HG03159 (cell line): ENCODE results near the gene AUNIP.

Experiments
- ATAC-seq: cut with Tn5 transposase; IDR thresholded peaks from one replicate; pipeline ENCODE4 v1.9.1; 2021; ENCODE audit warnings: mild to moderate bottlenecking, moderate library complexity; ENCODE audit not compliant: unreplicated experiment

AUNIP gene

DNA sequence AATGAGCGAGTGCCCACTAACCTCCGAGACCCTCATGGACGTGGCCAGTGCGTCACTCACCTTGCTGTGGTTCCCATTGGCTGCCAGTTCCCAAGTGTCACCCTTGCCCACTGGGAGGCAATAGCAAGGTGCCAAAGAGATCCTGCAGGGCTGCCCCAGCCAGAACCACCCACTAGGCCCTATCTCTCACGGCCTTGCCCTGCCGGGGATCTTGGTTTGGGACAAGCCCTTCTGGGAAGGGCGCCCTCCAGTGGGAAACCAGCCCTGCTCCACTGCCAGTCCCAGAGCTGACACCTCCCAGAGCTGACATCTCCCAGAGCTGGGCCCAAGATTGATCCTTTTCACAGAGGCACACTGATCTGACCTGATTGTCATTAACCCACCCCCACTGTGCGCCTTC, 61.3 kb downstream of the AUNIP start:
- no peak for ATAC-seq

GRCh38 chr1:25796811-25797458, 62.3 kb downstream of the AUNIP start:
- no peak for ATAC-seq

DNA sequence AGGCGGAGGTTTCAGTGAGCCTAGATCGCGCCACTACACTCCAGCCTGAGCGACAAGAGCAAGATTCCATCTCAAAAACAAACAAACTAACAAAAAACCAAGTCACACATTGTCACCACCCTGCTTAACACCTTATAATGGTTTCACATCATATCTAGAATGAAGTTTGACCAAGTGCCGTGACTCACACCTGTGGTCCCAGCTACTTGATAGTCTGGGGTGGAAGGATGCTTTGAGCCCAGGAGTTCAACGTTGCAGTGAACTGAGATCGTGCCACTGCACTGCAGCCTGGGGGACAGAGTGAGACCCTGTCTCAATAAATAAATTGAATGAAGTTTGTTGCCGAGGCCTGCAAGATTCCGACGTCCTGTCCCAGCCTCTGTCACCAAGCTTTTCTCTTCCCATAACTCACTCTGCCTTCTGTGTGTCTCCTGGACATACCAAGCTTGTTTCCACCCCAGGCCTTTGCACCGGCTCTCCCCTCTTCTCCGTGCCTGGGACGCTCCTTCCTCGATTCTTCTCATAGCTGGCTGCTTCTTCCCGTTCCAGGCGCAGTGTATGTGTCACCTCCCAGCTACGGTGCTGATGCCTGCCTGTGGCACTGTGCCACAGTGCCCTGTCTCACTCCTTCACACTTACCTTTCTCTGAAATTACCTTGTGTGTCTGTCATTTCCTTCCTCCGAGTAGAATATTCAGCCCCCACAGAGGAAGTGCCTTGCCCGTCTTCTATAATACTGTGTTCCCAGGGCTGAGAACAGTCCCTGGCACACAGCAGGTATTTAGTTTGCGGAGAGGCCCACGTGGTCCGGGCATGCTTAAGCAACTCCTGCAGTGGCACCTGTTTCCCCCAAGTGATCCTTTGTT, 63.1 kb downstream of the AUNIP start:
- ATAC-seq = no peak

DNA sequence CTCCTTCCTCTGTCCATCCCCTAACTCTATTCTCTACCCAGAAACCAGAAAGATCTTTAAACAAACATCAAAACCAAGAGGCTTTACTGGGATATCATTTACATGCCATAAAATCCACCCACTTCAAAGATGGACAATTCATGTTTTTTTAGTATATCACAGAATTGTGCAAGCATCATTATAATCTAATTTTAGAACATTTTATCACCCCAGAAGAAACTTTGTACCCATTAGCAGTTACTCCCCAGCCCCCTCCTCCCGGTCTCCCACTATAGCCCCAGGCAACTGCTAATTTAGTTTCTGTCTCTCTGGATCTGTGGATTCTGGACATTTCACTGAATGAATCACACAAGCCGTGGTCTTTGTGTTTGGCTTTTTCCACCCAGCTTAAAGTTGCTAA, 64.0 kb downstream of the AUNIP start:
- no peak for ATAC-seq

DNA sequence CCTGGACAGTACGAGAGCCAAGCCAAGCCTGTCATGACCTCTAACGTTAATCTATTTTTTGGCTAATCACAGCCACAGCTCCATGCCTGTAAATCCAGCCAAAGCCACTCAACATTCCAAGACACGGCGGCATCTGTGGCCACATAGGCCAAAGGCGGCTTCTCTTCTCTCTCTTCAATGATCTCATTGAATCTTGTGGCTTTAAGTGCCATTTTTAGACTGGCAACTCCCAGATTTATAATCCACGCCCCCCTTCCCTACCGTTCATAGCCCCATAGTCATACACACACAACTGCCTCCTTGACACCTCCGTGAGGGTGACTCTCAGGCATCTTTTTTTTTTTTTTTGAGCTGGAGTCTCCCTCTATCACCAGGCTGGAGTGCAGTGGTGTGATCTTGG, 64.9 kb downstream of the AUNIP start:
- no peak for ATAC-seq

DNA sequence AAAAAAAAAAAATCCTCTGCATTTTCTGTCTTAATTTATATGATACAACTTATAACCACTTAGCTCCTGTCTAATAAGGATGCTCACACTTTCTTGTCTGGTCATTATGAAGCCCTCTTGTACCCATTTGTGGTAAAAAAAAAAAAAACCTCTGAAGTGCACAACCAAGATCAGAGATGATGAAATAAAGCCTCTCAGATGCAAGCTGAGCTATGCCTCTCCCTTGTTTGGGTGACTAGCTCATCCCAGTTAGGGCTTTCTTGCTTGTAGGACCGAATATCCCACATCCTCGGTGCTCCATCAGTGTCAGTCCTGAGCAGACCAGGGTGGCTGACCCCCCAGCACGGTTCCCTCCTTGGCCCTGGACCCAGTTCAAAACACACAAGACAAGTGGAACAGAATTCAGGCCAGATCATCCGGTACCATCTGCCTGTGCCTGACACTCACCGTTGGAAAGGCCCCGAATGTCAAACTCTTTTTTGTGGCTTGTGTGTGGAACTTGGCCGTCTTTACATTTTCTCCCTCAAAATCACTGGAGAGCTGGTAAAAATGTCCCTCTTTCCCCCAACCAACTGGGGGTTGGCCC, 65.6 kb downstream of the AUNIP start:
- no peak for ATAC-seq

- ATAC-seq = no peak
Observed at GRCh38 chr1:25792115-25792514, 67.1 kb downstream of the AUNIP start.

- no peak for ATAC-seq
Observed at GRCh38 chr1:25790472-25790871, 68.8 kb downstream of the AUNIP start.

DNA sequence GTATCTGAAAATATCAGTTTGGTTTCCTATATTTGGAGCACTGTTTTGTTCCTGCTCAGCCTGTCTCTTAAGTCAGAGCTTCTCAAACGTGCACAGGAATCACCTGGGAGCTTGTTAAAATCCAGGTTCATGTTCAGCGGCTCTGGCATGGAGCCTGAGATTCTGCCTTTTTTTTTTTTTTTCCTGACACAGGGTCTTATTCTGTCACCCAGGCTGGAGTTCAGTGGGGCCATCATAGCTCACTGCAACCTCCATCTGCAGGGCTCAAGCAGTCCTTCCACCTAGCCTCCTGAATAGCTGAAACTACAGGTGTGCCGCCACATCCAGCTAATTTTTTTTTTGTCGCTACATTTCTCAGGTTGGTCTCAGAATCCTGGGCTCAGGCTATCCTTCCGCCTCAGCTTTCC, 71.5 kb downstream of the AUNIP start:
- no peak for ATAC-seq

DNA sequence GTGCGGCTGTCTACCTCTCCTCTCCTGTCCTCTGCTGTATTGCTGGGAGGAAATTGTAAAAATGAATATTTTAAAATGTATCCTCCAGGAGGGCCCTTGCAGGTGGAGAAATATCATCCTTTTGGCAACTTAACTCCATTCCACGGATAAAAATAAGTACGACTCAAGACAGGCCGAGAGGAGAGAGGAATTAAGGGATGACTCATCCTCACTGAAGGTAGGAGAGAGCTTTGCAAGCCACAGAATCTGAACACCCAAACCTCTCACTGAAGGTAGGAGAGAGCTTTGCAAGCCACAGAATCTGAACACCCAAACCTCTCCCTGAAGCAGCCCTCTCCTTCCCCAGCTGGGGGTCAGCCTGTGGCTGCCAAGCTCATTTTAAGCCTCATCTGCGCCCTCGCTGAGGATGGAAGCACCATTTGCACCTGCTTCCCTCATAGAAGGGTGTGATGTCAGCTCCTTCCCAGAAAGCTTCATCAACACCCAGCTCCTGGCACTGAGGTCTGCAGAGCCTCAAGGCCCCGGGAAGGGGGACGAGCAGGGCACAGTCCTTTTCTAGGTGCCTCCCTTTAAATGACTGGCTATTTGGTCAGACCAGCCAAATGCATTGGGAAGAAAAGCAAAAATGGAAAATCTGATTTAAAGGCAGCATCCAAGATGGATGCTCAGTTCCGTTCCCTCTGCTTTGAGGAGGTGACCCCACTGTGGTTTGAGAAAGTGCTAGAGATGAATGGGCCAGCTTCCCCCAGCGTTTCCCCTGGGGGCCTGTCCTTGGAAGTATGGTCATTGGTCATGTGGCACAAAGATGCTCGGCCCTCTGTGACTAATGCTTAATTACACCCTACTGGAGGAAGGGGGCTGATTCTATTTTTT, 72.1 kb downstream of the AUNIP start:
- no peak for ATAC-seq

DNA sequence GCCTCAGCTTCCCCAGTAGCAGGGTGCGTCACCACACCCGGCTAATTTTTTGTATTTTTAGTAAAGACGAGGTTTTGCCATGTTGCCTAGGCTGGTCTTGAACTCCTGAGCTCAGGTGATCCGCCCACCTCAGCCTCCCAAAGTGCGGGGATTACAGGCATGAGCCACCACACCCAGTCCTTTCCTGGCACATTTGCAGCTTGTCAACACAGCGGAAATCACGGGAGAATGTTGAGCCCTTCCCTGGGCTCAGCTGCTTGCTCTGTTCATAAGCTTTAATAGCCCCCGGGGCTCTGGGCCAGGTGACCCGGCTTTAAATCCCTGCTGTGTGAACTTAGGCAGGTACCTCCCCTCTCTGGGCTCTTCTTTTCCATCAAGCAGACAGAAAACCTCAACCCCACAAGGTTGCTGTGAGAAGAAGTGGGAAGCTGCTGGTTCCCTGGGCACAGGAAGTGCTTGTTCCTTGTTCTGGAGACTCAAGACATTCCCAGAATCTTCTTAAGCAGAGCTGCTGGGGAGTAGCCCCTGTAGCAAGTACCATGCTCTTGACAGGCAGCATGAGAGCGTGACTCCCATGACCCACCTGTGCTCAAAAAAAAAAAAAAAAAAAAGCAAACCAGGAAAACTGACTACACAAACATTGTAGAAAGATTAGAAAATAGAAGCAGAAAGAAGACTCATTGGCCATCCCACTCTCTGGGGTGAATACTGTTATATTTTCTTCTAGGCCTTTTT, 73.8 kb downstream of the AUNIP start:
- no peak for ATAC-seq

GRCh38 chr1:25784575-25785051, 74.6 kb downstream of the AUNIP start:
- no peak for ATAC-seq
